ENCODE measurements around the gene UNC93A.
"Not testable (repeated sequence)": the region's sequence is repeated elsewhere in the genome, so short reads cannot be mapped to it uniquely, and the experiment has no call there.

The UNC93A gene

DNA sequence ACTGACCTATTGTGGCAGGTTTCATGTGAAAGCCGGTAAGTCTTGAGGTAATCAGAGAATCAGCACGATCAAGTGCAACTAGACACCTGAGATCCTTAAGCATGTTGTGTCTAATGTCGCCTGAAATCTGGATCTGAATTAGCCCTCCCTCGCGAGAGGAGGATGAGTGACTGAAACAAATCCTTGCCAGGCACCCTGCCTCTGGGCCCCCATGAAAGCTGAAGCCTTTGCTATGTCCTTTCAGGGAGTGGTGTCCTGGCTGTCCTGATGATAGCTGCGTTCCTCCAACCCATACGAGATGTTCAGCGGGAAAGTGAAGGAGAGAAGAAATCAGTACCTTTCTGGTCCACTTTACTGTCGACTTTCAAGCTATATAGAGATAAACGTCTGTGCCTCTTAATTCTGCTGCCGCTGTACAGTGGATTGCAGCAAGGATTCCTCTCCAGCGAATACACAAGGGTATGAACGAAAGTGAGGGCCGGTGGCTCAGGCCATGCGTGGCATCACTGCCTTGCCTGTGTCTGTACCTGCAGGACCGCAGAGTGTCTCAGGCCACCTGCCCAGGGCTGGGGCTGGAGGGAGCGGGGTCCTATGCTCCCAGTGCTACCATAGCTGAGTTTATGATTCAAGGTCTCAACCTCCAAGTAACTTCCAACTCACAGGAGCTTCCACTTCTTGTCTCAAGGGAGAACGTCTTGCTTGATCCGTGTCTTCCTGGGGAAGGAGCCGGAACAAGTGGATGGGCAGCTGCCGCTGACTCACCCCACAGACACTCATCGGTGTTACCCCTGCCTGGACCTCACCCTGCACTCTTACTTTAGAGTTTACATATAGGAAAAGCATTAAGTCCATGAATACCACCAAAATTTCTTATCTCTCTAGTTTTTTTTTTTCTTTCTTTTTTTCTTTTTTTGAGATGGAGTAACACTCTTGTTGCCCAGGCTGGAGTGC lies 12.8 kb downstream of the UNC93A start:
- Histone ChIP-seq H3K9me3 (no peaks in the 10 kb centered on the region), H3K4me2 (no peak overlapping the region), H3K4me1 (no peaks in the 10 kb centered on the region), H4K20me1 (no peaks in the 10 kb centered on the region), H3K9ac (no peak overlapping the region), H3K27me3 (no peaks in the 10 kb centered on the region), H3K4me3 (no peak overlapping the region), H3K36me3 (no peaks in the 10 kb centered on the region), H3K27ac (no peak overlapping the region)
- TF ChIP-seq Cebpa-rat (IDR thresholded peaks at IDR 0.05): no peak

DNA sequence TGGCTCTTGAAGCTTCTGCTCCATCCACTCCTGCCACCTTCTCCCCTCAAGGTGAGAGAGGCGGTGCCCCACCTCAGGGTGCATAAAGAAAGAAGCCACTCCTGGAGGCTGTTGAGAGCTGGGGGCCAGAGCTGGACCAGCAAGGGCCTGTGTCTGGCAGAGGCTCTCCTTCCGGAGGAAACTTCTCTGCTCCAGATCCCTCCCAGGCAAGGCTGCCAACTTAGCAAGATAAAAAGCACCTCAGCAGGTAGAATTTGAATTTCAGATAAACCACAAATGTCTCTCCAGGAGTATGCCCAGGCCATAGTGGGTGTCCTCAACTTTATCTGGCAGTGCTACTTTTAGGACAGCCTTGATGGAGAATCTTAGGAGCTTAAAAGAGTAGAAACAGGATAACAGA lies 13.8 kb downstream of the UNC93A start:
- no peaks in the 10 kb centered on the region for H4K20me1 ChIP-seq
- H3K4me3 ChIP-seq: no peak overlapping the region
- H3K27ac ChIP-seq: no peak overlapping the region
- no peaks in the 10 kb centered on the region for H3K9me3 ChIP-seq
- H3K4me1 ChIP-seq: no peaks in the 10 kb centered on the region
- no peak overlapping the region for H3K4me2 ChIP-seq
- TF ChIP-seq Cebpa-rat (IDR thresholded peaks at IDR 0.05): no peak
- H3K9ac ChIP-seq: no peak overlapping the region
- H3K27me3 ChIP-seq: no peaks in the 10 kb centered on the region
- no peaks in the 10 kb centered on the region for H3K36me3 ChIP-seq

DNA sequence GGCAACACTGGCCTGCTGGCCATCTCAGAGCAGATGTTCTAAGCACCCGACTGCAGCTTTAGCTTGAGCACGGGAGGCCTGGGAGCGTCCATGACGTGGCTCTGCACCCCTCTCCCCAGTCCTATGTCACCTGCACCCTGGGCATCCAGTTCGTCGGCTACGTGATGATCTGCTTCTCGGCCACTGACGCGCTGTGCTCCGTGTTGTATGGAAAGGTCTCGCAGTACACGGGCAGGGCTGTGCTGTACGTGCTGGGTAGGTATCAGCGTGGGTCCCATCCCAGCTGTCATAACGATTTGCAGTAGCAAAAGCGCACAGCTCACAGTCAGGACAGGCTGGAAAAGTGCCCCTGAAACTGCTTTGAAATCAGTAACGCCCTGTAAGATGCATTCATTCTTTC lies 14.7 kb downstream of the UNC93A start:
- Histone ChIP-seq H4K20me1 (no peaks in the 10 kb centered on the region), H3K9ac (no peak overlapping the region), H3K4me1 (no peaks in the 10 kb centered on the region), H3K4me3 (no peak overlapping the region), H3K4me2 (no peak overlapping the region), H3K27ac (no peak overlapping the region), H3K36me3 (no peaks in the 10 kb centered on the region), H3K27me3 (no peaks in the 10 kb centered on the region), H3K9me3 (no peaks in the 10 kb centered on the region)
- TF ChIP-seq Cebpa-rat (IDR thresholded peaks at IDR 0.05): no peak

DNA sequence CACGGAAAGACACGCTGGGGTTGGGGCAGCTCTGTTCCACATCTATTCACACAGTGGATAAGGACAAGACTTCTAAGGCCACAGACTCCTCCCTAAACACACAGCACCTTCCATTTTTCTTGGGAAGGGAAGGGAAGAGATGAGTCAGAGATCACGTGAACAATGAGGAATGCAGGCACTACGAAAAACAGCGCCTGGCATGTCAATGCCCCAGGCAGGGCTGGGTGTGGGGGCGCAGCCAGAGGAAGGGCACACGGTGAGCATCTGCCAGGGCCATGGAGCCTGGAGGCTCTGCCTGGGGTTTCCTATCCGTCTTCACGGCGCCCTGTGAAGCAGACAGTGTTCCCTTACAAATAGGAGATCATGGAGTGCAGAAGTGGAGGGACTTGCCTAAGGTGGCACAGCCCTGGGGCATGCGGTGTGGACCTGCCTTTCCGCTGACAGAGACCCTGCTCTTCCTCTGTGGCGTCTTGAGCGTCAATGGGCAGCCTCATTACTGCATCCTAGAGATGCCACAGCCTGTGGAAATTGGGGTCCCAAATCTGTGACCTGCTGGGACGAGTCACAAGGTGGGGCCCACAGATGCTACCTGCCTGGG lies 15.4 kb downstream of the UNC93A start:
- no peak overlapping the region for H3K9ac ChIP-seq

DNA sequence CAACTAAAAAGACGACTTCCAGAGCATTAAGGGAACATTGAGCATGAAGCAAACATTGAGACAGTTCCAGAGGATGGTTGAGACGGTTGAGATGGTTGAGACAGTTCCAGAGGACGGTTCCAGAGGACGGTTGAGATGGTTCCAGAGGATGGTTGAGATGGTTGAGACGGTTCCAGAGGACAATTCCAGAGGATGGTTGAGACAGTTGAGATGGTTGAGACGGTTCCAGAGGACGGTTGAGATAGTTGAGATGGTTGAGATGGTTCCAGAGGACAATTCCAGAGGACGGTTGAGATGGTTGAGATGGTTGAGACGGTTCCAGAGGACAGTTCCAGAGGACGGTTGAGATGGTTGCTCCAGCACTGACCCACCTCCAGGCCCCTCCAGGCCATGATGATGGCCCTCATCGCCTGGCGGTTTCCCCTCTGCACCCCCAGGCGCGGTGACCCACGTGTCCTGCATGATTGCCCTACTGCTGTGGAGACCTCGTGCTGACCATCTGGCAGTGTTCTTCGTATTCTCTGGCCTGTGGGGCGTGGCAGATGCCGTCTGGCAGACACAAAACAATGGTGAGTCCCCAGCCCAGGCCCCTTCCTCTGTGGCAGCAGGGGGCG lies 16.3 kb downstream of the UNC93A start:
- Histone ChIP-seq H3K4me1 (no peaks in the 10 kb centered on the region), H3K4me2 (no peak overlapping the region), H3K4me3 (no peak overlapping the region), H4K20me1 (no peaks in the 10 kb centered on the region), H3K9ac (no peak overlapping the region), H3K36me3 (no peaks in the 10 kb centered on the region), H3K27ac (no peak overlapping the region), H3K9me3 (no peaks in the 10 kb centered on the region), H3K27me3 (no peaks in the 10 kb centered on the region)
- no peak for TF ChIP-seq Cebpa-rat (IDR thresholded peaks at IDR 0.05)

More for the DNA sequence above, 15.4 kb downstream of the UNC93A start:
- no peak overlapping the region for H3K4me2 ChIP-seq
- H3K27me3 ChIP-seq: no peaks in the 10 kb centered on the region
- H3K4me1 ChIP-seq: no peaks in the 10 kb centered on the region
- H3K27ac ChIP-seq: no peak overlapping the region
- H3K4me3 ChIP-seq: no peak overlapping the region
- no peaks in the 10 kb centered on the region for H4K20me1 ChIP-seq
- TF ChIP-seq Cebpa-rat (IDR thresholded peaks at IDR 0.05): no peak
- H3K9me3 ChIP-seq: no peaks in the 10 kb centered on the region
- no peaks in the 10 kb centered on the region for H3K36me3 ChIP-seq

DNA sequence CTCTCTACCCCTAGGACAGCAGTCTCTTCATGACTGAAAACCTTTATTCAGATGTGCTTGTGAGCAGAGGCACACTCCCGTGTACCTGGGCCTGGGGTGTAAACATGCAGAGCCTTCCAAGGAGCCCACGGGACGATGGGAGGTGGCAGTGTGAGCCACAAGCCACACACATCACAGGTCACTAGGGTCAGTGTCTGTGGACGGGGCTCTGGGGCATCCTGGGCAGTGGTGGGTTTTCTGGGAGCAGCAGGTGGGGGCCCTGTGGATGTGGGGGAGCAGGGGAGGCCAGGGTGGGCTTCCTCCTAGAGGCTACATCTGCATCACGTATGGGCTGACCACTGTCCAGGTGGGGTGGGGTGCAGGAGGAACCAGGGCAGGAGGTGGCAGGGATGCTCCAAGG lies 17.1 kb downstream of the UNC93A start:
- no peak overlapping the region for H3K4me2 ChIP-seq

DNA sequence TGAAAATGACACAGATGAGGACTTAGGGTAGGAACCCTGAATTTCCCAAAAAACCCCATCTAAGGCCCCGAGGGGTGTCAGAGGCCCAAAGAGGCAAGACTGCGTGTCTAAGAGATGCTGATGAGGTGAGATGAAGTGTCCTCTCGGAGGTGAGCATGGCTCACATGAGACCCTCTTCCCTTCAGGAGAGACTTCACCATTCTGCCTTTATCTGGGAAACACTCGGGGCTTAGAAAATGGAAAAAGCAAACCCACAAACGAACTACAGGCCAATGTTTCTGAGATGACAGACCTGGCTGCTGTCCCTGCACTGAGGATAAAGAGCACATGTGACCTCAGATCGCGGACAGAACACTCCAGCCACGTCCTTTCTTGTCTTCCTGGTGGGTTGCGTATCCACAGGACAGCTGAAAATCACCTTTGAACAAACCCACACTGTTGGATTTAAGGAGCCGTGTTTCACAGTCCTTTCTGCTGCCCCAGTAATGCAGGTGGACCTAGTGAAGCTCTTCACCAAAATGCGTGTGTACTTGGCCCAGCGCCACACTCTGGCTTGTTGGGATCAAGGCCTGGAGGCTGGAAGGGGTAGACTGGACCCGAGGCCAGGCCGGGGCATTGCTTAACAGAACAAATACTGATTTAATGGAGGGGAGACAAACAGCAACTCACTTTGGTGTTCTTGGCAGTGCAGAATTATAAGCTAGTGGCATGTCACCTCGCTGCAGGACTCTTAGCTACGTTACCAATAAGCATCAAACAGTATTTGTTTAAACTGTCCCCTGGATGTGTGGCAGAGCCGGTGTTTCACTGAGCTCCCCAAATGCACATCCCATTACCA lies 18.5 kb downstream of the UNC93A start:
- H3K36me3 ChIP-seq, H4K20me1 ChIP-seq, H3K4me2 ChIP-seq, H3K27me3 ChIP-seq, H3K9me3 ChIP-seq, H3K9ac ChIP-seq, H3K4me1 ChIP-seq, H3K4me3 ChIP-seq, H3K27ac ChIP-seq: not testable (repeated sequence)

More for the DNA sequence above, 17.1 kb downstream of the UNC93A start:
- no peak overlapping the region for H3K4me3 ChIP-seq
- no peak overlapping the region for H3K9ac ChIP-seq
- no peaks in the 10 kb centered on the region for H3K36me3 ChIP-seq
- no peaks in the 10 kb centered on the region for H4K20me1 ChIP-seq
- no peaks in the 10 kb centered on the region for H3K9me3 ChIP-seq
- H3K27ac ChIP-seq: no peak overlapping the region
- no peaks in the 10 kb centered on the region for H3K4me1 ChIP-seq
- TF ChIP-seq Cebpa-rat (IDR thresholded peaks at IDR 0.05): no peak
- H3K27me3 ChIP-seq: no peaks in the 10 kb centered on the region

DNA sequence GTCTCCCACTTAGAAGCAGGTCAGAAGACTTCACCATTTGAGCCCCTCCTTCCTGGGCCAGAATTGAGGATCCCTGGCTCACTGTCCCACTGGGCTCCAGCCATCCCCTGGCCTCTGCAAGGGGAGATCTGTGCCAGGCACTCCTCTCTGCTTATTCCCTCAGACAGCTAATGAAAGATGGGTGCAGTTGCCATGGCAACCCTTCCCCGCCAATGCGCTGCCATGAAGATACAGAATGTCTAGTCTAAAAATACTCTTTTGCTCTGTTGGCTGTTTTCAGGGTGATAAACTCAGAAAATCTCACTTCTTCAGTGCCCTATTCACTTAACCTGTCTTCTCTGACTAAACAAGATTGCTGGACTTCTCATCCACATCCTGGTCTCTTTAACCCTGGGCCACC lies 20.2 kb downstream of the UNC93A start:
- H3K27ac ChIP-seq: no peak overlapping the region
- H3K4me3 ChIP-seq: no peak overlapping the region
- H3K9ac ChIP-seq: no peak overlapping the region
- no peak for TF ChIP-seq Cebpa-rat (IDR thresholded peaks at IDR 0.05)
- H3K4me2 ChIP-seq: no peak overlapping the region; the same call in 1 of the 2 replicates
- peaks cover 7% of the 10 kb centered on the region; the same call in 1 of the 2 replicates for H3K4me1 ChIP-seq
- no peaks in the 10 kb centered on the region for H3K36me3 ChIP-seq
- H4K20me1 ChIP-seq: no peaks in the 10 kb centered on the region
- no peaks in the 10 kb centered on the region for H3K9me3 ChIP-seq
- peaks cover 6% of the 10 kb centered on the region; the same call in 1 of the 2 replicates for H3K27me3 ChIP-seq

DNA sequence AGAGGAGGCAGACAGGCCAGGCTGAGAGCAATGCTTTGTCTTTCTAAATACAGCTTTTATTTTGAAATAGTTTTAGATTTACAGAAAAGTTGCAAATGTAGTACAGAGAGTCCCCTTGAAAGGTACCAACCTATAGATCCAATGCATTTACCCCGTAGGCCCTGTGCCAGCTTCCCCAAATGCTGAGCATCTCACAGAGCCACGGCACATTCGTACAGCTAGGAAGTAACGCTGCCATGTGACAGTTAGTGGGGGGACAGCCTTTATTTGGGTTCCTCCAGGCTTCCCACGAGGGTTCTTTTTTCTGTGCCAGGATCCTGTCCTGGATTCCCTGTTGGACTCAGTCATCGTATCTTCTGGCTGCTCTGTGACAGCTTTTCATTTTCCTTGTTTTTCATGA lies 20.6 kb downstream of the UNC93A start:
- H3K9ac ChIP-seq, H3K4me1 ChIP-seq, H3K27me3 ChIP-seq, H3K4me3 ChIP-seq, H3K36me3 ChIP-seq, H3K9me3 ChIP-seq, H4K20me1 ChIP-seq, H3K4me2 ChIP-seq, H3K27ac ChIP-seq: not testable (repeated sequence)

Data from BLaER1 (cell line).